MM.1S (cell line): ENCODE data around the gene PFN3.

Source experiments
- CTCF ChIP-seq: fragments of 300-600 bp; sonication (generic); IDR thresholded peaks from 2 replicates; pipeline ENCODE4 v1.5.1; 2016; ENCODE audit warnings: antibody characterized with exemption, low read length, mixed read lengths
- EZH2 ChIP-seq: fragments of 300-600 bp; sonication (generic); optimal IDR thresholded peaks from 2 replicates; pipeline ENCODE3; 2017; ENCODE audit warnings: low read depth, mild to moderate bottlenecking, antibody characterized with exemption, low read length, mixed read lengths

DNA sequence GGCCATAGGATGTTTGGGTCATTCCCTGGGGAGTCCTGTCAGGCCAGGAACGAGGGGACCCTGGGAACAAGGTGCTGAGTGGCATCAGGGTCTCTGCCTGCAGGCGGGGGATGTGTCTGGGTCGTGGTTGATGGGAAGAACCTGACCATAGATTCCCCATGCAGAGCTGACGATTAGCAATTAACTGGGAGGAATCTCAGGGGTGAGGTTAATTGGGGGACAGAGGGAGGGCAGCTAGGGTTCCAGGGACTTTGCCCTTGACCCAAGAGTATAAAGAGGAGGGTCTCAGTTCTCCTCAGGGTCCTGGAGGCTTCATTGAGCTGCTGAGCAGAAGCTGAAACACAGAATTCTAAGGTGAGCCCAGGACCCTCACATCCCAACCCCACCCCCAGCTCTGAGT lies 16.3 kb downstream of the PFN3 start, which contains the start of gene SLC34A1:
- TF ChIP-seq CTCF (no peak), EZH2 (no peak)
